ENCODE data around the gene SRL.

SRL gene

DNA sequence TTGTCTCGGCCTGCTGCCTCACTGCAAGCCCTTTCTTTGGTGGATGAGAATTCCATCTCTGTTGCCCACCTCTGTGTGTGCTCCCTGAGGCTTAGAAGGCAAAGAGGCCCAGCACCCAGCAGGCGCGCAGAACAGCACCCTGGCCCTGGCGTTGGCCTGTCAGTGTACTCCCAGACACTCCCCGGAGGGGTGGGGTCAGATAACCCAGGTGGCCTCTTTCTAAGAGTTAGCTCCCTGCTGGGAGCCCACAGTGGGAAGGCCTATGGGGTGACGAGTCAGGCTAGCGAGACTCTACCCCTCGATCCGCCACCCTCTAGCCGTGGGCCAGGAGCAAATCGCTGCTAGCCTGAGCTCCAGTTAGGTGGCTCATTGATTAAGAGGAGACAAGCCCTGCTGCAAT lies 38.1 kb downstream of the SRL start:
- no peak overlapping the region for H3K4me3 ChIP-seq (ENCODE audit: low read depth, low read length)

DNA sequence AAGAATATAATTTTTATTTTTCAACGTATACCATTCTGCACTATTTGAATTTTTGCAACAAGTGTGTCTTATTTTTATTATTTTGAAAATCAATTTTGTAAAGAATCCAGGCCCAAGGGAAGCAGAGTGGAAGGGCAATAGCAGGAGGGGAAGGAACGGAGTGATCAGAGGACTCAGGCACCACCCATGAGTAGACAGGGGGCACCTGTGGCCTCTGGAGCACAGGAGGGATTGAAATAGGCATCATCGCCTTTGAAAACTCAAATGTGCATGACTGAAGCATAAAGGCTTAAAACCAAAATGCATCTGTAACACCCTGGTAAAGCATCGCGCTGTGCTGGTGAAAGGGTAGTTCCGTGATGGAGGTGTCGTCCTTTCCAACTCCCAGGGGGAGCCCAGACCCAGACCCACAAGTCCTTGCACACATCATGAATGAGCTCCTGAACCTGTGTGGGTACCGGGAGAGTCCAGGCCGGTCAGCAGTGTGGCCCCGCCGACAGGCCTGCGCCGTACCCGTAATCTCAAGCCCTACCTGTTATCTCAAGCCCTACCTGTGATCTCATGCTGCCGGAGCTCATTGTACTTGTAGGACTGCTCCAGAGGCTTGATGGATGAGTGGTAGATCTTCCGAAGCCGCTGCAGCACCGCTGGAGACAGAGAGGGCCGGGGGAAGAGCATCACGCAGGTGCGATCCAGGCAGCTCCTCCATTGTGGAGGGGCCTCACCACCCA lies 39.1 kb downstream of the SRL start:
- no peak overlapping the region for H3K4me3 ChIP-seq (ENCODE audit: low read depth, low read length)

DNA sequence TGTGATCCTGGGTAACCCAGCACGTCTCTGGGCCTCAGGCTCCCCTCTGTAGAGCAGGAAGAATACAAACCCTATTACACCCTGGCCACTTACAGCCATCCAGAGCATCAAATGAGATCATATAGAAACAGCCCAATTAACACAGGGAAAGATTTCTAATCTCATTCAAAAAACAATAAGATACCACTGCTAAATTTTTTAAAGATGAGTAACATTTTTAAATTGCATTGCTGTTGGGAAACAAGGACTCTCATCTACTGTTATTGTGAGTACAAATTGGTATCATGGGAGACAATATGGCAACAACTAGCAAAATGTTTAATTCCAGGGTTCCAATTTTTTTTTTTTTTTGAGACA lies 41.1 kb downstream of the SRL start:
- no peak overlapping the region for H3K4me3 ChIP-seq (ENCODE audit: low read depth, low read length)

DNA sequence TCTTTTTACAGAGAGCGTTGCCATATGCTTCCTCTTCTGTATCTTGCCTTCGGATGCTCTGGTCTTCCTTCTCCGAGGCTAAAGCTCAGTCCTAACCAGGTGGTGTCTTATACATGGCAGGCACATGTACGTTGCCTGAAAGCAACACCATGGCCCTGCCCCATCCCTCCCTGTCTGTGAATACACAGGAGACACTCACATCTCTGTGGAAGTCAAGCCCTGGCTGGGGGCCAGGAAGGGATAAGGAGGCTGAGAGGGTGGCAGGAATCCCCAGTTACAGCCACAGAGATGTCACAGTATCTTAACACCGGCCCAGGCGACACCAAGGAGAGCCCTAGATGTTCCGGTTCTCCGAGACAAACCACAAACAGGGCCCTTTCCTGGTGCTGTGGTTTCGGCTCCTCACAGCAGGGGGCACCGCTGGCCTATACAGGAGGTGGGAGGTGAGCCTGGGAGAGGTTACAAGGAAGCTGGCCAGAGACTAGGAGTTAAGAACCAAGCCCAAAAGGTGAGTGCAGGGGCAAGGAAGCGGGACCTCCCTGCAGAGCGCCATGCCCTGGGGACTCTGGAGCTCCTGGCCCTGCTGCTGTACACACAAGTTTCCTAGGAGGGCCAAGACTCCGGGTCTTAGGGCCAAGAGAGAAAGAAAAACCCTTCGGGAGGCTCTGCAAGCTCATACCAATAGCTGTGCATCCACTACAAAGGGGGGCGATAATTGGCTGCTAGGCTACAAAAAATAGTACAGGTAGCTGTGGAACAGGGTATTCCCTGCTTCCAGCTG lies 41.7 kb downstream of the SRL start:
- H3K4me3 ChIP-seq (ENCODE audit: low read depth, low read length), result no peak overlapping the region

DNA sequence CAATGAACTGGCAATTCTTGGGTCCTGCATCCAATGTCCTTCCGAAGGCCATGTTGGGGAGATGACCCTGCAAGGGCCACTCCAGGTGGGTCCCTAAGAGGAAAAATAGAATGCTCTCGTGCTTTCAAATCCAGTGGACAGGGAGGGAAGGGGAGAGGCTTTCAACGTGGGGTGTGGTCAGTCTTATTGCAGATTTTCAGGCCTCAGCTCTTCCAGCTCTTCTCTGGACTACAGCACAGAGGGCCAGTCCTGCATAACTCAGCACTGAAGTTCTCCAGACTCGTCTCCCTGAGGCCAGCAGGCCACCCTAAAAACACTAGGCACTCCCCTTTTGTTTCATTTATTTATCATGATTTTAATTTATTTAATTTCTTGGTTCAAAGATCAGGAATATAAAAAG lies 43.1 kb downstream of the SRL start:
- no peak overlapping the region for H3K4me3 ChIP-seq (ENCODE audit: low read depth, low read length)

DNA sequence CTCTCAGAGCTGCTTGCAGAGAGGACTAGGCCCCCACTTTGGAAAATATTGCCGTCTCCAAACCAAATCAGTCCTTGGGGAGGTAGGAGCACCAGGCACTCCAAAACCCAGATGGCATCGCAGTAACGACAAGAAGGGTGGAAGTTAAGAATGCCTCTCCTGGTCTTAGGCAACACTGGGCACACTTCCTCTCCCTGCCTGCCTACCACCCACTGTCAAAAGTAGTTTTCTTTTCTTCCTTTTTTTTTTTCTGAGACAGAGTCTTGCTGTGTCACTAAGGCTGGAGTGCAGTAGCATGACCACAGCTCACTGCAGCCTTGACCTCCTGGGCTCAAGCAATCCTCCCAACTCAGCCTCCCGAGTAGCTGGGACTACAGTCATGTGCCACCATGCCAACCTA lies 47.2 kb downstream of the SRL start:
- no peak overlapping the region for H3K4me3 ChIP-seq (ENCODE audit: low read depth, low read length)

DNA sequence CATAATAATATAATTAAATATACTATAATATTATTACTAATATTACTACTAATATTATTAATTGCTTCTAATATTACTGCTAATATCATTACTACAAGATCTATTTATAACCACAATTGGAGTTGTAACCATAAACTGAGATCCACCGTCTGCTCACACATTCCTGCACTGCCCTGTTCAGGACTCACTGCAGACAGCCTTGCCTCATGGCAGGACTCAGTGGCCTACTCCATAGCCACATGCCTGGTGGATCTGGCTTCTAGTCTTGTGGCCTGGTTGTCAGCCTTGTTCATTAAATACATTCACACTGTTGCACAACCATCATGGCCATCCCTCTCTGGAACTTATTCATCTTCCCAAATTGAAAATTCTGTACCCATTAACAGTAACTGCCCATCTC lies 48.0 kb downstream of the SRL start:
- H3K4me3 ChIP-seq (ENCODE audit: low read depth, low read length), result no peak overlapping the region

DNA sequence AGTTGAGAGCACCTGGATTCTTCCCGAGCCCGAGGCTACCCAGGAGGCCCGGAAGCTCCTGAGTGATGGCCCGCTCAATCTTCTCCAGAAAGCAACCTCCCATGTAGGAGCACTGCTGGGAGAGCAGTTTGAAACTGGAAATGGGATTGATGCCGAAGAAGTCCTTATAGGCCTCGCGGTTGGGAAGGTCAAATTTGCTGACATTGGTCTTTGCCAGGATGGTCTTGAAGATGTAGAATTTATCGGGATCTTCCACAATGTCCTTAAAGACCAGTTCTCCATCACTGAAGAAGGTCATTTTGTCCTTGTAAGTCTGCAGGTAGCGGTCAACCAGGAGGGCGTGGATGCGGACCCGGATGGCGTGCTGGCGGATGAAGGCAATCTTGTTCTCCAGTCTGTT lies 49.7 kb downstream of the SRL start:
- no peak overlapping the region for H3K4me3 ChIP-seq (ENCODE audit: low read depth, low read length)

DNA sequence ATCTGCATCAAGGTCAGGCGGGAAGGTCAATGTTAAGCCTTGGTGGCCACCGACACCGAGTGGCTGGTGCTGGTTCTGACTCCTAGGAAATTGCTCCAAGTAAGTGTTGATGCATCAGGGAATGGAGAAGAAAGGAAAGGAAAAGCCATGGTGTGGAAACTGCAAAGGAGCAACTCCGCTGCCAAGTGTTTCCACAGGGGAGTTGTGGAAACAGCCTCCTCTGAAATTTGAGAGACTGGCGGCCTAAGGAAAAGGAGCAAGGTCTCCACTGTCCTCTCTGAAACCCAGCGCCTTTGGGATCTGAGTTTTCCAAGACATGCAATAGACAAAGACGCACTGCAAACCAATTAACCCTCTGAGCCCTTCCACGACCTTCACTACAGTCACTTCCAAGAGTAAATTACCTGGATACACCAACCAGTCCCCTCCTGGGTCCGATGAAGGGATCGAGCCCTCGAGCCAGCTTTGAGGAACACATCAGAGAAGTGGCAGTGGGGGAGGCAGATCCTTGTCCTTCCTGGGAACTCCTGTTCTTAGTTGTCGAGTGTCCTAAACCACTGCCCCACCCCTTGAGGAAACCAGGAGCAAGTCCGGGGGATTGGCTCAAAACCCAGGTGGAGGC lies 51.1 kb downstream of the SRL start:
- no peak overlapping the region for H3K4me3 ChIP-seq (ENCODE audit: low read depth, low read length)

DNA sequence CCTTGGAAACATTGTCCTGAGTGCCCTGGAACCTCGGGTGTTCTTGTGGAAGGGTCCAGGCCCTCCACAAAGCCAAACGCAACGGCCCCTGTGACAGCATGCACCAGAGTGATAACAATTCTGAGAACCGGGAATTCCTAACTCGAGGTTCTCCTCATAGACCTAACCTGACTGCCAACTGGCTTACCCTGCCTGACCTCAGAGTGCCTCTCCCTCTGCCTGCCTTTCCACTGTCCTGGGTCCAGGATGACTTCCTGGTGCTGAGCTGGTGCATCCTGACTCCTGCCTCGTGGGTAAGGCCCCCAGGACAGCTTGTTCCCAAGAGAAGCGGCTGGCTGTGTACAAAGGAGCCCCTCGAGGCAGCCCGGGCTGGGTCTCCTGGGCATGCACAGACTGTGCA lies 51.8 kb downstream of the SRL start:
- H3K4me3 ChIP-seq (ENCODE audit: low read depth, low read length), result no peak overlapping the region

DNA sequence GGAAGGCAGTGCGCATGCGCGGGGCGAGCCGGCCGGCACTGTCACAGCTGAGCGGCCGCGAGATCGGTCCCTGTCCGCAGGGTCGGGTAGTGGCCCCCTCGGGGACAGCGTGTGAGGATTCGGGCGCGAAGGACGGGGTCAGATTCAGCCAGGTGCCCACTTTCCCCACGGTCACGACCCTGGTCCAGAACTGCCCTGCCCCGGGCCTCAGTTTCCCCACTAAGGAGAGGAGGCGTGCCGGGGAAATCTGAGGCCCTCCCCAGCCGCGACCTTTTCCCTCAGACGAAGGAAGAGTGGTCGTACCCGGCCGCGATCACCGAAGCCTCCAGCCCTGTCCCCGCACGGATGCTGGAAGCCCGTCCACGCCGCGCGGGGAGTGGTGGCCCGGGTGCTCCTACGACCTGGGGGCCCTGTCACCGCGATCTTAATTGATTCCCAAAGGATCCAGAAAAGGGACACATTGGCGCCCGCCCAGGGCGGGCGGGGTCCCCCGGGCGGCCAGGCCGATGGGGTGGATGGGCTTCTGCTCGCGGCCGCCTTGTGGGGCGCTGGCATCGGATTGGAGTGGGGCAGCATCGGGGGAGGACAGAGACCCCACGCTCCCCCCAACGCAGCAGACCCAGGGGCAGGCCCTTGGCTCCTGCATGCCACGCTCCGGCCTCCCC lies 57.7 kb downstream of the SRL start:
- H3K4me3 ChIP-seq (ENCODE audit: low read depth, low read length), result peak overlapping the region; percentile 72

DNA sequence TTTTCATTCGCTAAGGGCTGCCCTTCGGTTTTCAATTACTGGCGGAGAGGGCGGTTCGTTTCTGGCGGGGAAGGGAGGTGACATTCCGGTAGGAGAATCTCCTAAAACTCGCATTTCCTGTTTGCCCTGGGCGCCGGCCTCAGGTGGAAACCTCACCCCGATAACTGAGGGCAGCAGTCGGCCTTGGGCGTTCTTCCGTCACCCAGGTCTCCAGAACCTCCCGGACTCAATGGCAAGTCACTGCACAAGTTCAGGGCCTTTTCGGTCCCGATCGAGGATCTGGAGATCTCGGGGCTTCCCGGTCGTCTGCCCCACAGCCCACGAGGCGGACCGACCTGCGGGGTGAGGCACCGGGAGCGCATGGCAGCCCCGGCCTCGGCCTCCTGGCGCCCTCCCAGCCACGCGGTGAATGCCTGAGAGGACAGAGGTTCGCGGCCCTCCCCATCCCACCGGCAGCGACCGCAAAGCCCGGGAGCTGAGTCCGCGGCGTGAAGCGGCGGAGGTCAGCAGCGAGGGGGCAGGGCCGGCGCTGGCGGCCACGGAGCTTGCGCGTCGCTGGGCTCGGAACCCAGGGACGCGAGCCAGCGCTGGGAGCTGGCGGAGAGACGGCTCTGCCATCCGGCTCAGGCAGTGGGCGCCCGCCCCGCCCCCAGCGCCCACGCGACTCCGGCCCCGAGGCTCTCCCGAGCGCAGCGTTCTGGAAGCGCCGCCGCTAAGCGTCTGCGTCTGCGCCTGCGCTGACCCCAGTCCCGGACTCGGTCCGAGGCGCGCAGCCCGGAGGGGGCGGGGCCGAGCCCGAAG lies 58.4 kb downstream of the SRL start:
- H3K4me3 ChIP-seq (ENCODE audit: low read depth, low read length), result peak overlapping the region; percentile 72

DNA sequence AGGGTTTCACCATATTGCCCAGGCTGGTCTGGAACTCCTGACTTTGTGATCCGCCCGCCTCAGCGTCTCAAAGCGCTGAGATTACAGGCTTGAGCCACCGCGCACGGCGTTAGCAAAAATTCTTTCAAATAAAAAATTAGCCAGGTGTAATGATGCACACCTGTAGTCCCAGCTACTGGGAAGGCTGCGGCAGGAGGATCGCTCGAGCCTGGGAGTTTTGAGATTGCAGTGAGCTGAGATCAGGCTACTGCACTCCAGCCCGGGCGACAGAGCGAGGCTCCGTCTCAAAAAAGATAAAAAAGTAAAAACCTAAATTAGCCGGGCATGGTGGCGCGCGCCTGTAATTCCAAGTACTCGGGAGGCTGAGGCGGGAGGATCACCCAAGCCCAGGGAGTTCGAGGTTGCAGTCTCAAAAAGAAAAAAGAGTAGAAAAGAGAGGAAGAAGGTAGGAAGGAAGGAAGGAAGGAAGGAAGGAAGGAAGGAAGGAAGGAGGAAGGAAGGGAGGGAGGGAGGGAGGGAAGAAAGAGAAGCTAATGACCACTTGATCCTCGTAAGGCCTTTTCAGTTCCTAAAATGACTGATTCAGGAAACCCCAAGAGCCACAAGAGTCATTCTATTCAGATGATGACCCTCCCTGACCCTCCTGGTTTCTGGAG lies 59.2 kb downstream of the SRL start:
- H3K4me3 ChIP-seq (ENCODE audit: low read depth, low read length), result peak overlapping the region; percentile 72

DNA sequence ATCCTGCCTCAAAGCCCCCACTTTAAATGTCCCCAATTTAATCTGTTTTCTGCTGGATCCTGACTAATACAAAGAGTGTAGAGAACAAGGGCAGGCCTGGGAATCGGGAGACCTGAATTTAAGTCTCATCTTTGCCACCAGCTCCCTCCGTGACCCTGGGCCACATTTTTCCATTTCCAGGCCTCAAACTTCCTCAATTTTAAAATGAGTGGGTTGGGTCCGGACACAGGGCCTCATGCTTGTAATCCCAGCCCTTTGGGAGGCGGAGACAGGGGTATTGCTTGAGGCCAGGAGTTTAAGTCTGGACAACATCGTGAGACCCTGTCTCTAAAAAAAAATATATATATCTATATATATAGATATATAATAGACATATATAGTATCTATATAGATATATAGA lies 61.4 kb downstream of the SRL start:
- H3K4me3 ChIP-seq (ENCODE audit: low read depth, low read length), result no peak overlapping the region

DNA sequence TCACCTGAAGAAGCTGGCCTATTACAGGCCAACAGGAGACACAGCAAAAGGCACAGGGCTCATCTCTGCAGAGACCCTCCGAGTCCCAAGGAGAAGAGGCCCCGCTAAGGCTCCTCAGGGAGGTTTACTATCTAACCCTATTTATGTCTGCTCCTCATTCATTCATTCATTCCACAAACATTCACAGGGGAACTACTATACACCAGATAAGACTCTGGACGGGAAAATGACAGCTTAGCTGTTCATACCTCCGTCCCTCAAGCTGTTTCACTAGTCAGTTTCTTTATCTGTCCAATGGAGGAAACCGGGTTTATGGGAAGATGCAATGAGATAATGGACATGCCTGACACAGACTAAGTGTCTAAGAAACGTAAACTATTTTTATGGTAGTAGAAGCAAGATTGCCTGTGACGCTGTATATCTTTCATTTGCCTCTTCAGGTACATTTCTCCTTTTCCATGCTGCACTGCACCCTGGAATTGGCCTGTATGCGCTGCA lies 62.1 kb downstream of the SRL start:
- no peak overlapping the region for H3K4me3 ChIP-seq (ENCODE audit: low read depth, low read length)

DNA sequence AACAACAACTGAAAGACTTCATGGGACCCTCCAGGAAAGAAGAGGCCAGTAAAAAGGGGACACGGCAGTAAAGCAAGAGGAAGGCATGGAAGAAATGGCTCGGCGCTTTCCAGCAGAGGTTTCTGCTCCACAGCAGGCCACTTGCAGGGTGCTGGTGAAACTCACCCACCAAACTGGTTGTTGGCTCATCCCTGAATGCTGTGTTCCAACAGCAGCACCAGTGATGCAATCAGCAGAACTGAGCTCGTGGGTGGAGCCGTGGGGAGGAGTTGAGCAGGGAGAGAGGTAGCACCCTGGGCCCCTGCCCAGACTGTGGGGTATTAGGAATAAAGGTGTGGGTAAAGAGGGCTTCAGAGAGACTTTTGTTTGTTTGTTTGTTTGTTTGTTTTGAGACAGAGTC lies 62.9 kb downstream of the SRL start:
- no peak overlapping the region for H3K4me3 ChIP-seq (ENCODE audit: low read depth, low read length)

DNA sequence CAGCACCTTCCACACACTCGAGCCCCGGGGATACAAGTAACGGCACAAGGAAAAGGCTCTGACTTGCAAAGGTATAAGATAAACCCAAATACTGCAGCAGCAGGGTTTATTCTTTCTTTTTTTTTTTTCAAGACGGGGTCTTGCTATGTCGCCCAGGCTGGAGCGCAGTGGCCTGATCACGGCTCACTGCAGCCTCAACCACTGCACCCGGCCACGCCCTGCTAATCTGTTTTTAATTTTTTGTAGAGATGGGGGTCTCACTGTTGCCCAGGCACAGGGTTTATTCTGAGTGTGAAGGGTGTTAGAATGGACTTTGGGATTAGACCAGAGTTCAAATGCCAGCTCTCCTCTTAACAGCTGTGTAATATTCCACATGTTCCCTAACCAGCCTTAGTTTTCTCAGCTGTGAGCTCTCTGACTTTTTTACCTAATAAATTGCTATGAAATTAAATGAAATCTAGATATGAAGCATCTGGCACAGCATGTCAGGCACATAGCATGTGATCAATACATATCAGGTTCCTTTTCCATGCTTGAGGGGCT lies 63.3 kb downstream of the SRL start:
- no peak overlapping the region for H3K4me3 ChIP-seq (ENCODE audit: low read depth, low read length)

DNA sequence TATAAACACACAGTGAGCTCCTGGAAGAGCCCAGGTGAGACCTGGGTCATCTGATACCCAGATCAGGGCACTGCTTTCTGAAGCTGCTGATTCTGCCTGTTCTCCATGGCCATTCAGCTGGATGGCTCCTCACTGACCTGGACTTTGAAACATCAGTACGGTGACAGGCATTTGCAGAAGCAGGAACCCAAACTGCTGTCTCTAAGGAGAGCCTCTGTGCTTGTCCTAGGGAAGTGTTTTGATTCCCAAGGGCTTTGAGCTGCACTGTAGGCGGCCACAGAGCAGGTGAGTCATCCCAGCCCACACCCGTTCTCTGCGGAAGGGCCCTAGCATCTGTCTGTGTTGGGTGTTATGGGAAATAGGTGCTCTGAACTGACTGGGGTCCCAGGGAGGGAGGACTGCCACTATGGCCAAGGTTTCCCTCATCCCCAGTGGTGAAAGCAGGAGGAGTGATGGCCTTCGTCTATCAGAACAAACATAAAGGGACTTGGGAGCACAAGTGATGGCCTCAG lies 64.9 kb downstream of the SRL start:
- no peak overlapping the region for H3K4me3 ChIP-seq (ENCODE audit: low read depth, low read length)

DNA sequence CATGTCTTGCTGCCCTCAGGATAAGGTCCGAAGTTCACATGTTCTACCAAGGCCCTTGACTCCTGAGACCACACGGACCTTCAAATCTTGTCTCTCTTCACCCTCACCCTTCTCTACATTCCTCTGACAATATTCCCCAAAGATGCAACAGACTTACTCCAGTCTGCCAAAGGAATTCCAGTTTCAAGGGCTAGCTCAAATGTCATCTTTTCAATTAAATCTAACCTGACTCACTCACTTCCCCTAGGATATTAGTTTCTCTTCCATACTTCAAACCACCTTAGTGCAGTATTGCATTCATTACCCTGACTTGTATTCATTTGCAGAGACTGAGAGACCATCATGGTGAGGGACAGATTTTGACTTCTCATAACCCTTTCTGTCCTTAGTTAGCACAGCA lies 66.0 kb downstream of the SRL start:
- H3K4me3 ChIP-seq (ENCODE audit: low read depth, low read length), result no peak overlapping the region

DNA sequence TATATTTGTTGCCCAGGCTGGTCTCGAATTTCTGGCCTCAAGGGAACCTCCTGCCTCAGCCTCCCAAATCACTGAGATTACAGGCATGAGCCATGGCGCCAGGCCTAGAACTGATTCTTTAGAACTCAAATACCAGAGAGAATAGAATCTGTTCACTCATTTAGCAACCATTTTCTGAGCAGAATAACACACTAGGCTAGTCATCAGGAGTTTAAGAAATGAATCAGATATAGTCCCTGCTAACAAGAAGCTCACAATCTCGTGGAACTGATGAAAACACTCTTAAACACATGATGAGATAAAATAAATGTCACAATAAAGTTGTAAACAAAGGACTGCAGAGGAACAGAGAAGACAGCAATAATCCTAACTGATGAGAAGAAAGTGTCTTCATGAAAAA lies 69.8 kb downstream of the SRL start:
- H3K4me3 ChIP-seq (ENCODE audit: low read depth, low read length), result no peak overlapping the region
